H1 (cell line): ENCODE results near the gene ELANE.

Experiments
- CTCF ChIP-seq, 3 experiments: IDR thresholded peaks; 1 replicate in 2 of 3; 2 replicates in 1 of 3; pipeline versions ENCODE4 v1.5.1 to v1.6.1; 2011; ENCODE audit warnings: low read length in 3 of 3, mild to moderate bottlenecking in 3 of 3, inconsistent platforms in 2 of 3, low read depth in 1 of 3, moderate library complexity in 1 of 3; ENCODE audit not compliant: insufficient read depth in 1 of 3; ENCODE audit errors: control extremely low read depth in 1 of 3
- GABPA ChIP-seq: IDR thresholded peaks from 2 replicates; pipeline ENCODE4 v1.6.1; 2011; ENCODE audit warnings: mild to moderate bottlenecking, low read length, moderate library complexity, borderline replicate concordance; ENCODE audit not compliant: insufficient read depth
- JUN ChIP-seq: IDR thresholded peaks from 2 replicates; pipeline ENCODE4 v1.6.1; 2011; ENCODE audit warnings: low read depth, mild to moderate bottlenecking, improper control_type of control experiment, low read length
- POLR2AphosphoS5 ChIP-seq: IDR thresholded peaks from 2 replicates; pipeline ENCODE4 v1.6.1; 2011; ENCODE audit warnings: low read depth, low read length
- SAP30 ChIP-seq: fragments of 300-600 bp; sonication (generic); IDR thresholded peaks from 2 replicates; pipeline ENCODE4 v1.7.1; 2012; ENCODE audit warnings: low read length, moderate library complexity, mild to moderate bottlenecking, inconsistent platforms; ENCODE audit not compliant: insufficient read depth, insufficient replicate concordance
- SRF ChIP-seq: IDR thresholded peaks from 2 replicates; pipeline ENCODE4 v1.6.1; 2011; ENCODE audit warnings: mild to moderate bottlenecking, low read depth, low read length, moderate library complexity

GRCh38 chr19:873084-873483 is 21.0 kb downstream of the ELANE start:
- TF ChIP-seq CTCF (IDR thresholded peaks at IDR 0.05; ENCODE audit: control extremely low read depth in 1 of 3, insufficient read depth in 1 of 3, low read depth in 1 of 3, low read length in 3 of 3) (no peak), SRF (no peak), POLR2AphosphoS5 (no peak), SAP30 (no peak), JUN (no peak), GABPA (no peak)
